EL (cell line): ENCODE results near the gene AGBL4.
"Not testable (repeated sequence)": the region's sequence is repeated elsewhere in the genome, so short reads cannot be mapped to it uniquely, and the experiment has no call there.

Experiments used
- DNase-seq: peaks from one replicate; pipeline ENCODE4 v3.0.0-alpha.2; 2016

AGBL4 gene

DNA sequence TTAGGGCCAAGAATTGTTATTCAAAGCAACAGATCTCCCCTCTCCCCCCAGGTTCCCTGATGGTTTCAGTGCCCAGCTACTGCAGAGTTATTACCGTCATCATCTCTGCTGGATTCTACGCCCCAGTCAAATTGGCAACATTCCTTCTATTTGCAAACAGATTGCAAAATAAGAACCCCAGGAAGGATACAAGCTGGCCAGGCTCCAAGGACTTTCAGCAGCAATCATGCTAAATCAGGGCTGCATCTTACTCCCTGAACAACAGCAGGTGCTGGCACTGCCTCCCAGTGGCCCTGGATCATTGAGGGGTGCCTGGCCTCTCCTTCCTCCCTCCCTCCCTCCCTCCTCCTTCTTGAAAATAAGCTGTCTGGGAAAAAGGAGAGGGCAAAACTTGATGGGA is 725.5 kb downstream of the AGBL4 start:
- no peak for DNase-seq

DNA sequence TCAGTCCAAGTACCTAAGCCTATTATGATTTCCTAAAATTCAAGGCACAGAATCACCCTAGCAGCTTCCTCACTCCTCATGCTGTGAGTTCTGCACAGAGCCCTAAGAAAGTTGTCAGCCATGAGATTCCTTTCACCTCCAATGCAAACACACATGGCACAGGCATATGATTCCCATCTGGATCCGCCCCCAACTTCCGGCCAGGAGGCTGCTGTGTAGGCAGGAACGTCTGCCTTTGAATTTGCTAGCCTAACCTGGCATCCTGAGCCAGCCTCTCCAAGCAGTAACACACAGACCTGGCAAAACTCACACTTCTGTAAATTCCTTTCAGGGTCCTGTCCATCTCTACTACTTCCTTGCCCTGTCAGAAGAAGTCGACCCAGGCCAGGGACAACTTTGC is 726.0 kb downstream of the AGBL4 start:
- DNase-seq = no peak

GRCh38 chr1:49294539-49294938 is 729.2 kb downstream of the AGBL4 start:
- no peak for DNase-seq

- DNase-seq = no peak
Observed at GRCh38 chr1:49293016-49293415, 730.7 kb downstream of the AGBL4 start.

DNA sequence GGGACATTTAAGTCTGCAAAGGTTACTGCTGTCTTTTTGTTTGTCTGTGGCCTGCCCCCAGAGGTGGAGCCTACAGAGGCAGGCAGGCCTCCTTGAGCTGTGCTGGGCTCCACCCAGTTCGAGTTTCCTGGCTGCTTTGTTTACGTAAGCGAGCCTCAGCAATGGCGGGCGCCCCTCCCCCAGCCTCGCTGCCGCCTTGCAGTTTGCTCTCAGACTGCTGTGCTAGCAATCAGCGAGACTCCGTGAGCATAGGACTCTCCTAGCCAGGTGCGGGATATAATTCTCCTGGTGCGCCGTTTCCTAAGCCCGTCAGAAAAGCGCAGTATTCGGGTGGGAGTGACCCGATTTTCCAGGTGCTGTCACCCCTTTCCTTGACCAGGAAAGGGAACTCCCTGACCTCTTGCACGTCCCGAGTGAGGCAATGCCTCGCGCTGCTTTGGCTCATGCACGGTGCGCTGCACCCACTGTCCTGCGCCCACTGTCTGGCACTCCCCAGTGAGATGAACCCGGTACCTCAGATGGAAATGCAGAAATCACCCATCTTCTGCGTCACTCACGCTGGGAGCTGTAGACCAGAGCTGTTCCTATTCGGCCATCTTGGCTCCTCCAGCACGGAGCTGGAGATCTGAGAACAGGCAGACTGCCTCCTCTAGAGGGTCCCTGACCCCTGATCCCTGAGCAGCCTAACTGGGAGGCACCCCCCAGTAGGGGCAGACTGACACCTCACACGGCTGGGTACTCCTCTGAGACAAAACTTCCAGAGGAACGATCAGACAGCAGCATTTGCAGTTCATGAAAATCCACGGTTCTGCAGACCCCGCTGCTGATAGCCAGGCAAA is 766.3 kb downstream of the AGBL4 start:
- DNase-seq = not testable (repeated sequence)

GRCh38 chr1:49252917-49253316 is 770.8 kb downstream of the AGBL4 start:
- DNase-seq = no peak

GRCh38 chr1:49251019-49251784 is 772.6 kb downstream of the AGBL4 start:
- DNase-seq = no peak

DNA sequence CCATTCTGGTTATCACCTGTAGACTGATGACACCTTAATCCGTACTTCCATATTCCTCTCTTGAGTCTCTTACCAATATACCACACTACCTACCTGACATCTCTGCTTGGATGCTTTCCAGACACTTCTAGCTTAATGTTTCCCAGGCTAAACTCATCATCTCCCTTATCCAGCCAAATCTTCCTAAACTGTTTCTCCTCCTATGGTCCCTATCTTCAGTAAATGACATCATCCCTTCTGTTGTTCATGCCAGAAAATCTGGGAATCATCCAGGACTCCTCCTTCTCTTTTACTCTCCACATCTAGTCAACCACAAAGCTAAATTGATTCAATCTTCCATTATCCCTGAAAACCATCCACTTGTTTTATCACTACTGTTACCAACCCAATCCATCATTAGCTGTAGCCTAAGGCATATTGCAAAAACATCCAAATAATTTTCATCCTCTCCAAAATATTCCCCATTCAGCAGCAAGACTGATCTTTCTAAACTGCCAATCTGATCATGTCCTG is 783.0 kb downstream of the AGBL4 start:
- DNase-seq = no peak

DNA sequence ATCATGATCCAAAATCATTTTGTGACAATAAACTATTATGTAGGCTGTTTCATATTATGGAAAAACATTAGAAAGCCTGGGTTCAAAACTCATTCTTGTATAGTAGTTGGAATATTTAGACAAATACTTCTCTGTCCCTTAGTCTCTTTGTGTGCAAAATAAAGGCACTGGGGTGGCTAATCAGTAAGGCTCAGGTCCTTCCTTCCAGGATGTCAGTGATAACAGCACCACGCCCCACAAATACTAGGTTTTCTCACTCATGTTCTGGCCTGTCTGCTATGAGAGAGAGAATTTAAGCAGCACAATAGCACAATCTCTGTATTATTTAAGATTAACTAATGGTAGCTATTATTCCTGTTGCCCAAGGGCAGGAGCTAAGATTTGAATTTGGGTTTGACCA is 788.8 kb downstream of the AGBL4 start:
- DNase-seq = no peak

DNA sequence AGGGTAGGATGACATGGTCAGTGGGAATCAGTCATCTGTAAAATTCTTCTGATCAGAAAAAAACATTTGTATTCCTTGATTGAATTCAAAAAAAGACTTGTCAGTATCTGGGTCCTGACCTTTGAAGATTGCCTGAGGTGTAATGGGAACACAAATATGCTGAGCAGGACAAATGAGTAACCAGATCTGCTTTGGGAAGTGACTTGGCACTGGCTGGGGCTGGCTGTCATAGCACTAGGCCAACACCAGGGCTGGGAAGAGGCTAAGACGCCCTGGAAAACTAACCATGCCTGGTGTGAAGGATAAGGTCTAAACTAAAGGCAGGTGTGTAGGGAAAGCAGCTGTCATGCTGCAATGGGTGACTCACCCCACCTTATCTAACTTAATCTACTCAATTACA is 794.2 kb downstream of the AGBL4 start:
- no peak for DNase-seq

DNA sequence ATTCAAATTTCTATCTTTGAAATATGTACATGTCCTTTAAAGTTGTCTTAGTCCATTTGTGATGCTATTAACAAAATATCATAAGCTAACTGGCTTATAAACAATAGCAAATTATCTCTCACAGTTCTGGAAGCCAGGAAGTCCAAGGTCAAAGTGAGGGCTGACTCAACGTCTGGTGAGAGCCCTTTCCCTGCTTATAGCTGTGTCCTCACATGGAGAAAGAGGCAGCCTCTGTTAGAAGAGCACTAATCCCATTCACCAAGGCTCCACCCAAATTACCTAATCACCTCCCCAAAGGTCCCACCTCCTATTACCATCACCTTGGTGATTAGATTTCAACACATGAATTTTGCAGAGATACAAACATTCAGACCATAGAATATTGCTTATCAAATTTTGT is 797.0 kb downstream of the AGBL4 start:
- DNase-seq = no peak

GRCh38 chr1:49225464-49225863 is 798.3 kb downstream of the AGBL4 start:
- DNase-seq = no peak

DNA sequence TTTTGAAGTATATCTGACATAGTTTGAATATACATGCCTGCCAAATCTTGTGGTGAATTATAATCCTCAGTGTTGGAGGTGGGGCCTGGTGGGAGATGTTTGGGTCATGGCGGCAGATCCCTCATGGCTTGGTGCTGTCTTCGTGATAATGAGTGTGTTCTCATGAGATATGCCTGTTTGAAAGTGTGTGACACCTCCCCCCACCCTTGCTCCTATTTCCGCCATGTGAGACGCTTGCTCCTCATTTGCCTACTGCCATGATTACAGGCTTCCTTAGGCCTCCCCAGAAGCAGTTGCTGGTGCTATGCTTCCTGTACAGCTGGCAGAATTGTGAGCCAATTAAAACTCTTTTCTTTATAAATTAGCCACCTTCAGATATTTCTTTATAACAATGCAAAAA is 810.5 kb downstream of the AGBL4 start:
- DNase-seq = no peak

- DNase-seq = no peak
Observed at GRCh38 chr1:49208712-49209111, 815.0 kb downstream of the AGBL4 start.

DNA sequence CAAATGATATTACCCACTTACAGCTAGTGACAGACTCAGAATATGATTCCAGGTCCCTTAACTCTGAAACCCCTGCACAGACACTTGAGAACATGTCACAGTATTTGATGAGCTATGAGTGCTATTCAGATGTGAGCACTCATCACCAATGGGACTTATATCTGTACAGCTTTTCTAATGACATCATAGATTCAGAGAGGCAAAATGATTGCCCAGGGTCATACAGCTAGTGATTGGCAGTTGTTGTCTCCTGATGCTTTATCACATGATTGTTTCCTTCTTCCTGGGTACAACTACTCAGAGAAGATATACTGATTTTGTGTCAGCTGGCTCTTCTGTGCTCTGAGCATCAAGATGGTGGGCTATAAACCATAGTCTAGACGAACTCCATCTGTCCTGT is 819.0 kb downstream of the AGBL4 start:
- DNase-seq = no peak

GRCh38 chr1:49200738-49201137 is 823.0 kb downstream of the AGBL4 start:
- DNase-seq = no peak

GRCh38 chr1:49199564-49199963 is 824.2 kb downstream of the AGBL4 start:
- no peak for DNase-seq

DNA sequence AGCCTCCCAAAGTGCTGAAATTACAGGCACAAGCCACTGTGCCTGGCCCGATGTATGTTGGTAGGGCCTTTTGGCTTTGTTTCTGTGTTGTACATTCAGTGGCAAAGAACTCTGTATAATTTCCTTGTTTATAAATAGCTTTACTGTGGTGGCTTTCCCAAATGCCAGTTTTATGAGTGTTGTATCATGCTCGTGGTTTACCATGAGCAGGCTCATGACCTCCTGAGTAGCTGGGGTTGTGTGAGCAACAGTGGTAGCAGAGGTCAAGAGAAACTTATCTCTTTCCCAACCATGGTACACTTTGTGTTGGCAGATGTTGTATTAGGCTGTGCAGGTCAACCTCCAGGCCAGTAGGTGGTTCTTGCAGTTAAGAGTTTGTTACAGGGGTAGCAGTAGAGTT is 826.7 kb downstream of the AGBL4 start:
- no peak for DNase-seq

DNA sequence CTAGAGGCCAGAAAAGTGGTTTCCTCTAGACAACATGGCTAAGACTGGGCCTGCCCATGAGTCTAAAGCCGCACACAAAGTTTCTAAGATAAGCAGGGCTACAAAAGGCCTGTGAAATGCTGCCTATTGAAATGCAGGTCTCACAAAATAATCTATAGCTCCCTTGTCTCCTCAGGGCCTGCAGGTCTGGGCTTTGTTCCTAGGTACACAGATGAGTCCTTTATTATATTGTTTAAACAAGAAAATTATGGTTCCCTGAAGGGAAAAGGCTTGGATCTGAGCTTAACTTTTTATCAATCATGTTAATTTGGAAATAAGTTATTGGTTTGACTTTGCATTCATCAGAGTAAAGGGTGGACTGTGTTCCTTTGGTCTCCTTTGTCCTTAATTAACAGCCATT is 833.6 kb downstream of the AGBL4 start:
- no peak for DNase-seq

- DNase-seq = no peak
Observed at GRCh38 chr1:49187056-49187455, 836.7 kb downstream of the AGBL4 start.

GRCh38 chr1:49185450-49185980 is 838.2 kb downstream of the AGBL4 start:
- no peak for DNase-seq

- no peak for DNase-seq
Observed at GRCh38 chr1:49183489-49183888, 840.3 kb downstream of the AGBL4 start.

DNA sequence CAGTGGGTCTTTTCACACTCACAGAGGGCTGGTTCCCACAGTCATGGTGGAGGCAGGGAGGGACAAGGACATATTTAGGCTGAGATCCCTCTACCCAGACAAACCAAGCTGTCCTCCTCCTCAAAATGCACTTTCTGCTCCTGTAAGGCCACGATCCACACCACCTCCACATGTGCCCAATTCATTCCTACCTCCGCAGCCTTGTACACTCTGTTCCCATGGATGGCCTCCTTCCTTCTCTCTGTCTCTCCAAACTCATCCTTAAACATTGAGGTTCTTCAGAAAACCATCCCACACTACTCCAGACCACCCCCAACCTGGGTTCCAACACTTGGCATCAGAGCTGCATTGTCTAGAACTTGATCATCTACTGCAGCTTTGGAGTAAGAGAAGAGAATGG is 842.7 kb downstream of the AGBL4 start:
- DNase-seq = no peak
